Activated CD4-positive, alpha-beta T cell treated with anti-CD3 and anti-CD28 coated beads, Interleukin-2, amount 50 U/mL, for 4 hours (primary cell): ENCODE measurements around the gene RNF224.
"Not testable (repeated sequence)": the region's sequence is repeated elsewhere in the genome, so short reads cannot be mapped to it uniquely, and the experiment has no call there.

Source experiments
- DNase-seq, 2 experiments: peaks; one replicate each; pipeline ENCODE4 v3.0.0-alpha.2; 2020

The RNF224 gene

GRCh38 chr9:137228968-137229896, 1.9 kb downstream of the RNF224 start:
- DNase-seq, result no peak

DNA sequence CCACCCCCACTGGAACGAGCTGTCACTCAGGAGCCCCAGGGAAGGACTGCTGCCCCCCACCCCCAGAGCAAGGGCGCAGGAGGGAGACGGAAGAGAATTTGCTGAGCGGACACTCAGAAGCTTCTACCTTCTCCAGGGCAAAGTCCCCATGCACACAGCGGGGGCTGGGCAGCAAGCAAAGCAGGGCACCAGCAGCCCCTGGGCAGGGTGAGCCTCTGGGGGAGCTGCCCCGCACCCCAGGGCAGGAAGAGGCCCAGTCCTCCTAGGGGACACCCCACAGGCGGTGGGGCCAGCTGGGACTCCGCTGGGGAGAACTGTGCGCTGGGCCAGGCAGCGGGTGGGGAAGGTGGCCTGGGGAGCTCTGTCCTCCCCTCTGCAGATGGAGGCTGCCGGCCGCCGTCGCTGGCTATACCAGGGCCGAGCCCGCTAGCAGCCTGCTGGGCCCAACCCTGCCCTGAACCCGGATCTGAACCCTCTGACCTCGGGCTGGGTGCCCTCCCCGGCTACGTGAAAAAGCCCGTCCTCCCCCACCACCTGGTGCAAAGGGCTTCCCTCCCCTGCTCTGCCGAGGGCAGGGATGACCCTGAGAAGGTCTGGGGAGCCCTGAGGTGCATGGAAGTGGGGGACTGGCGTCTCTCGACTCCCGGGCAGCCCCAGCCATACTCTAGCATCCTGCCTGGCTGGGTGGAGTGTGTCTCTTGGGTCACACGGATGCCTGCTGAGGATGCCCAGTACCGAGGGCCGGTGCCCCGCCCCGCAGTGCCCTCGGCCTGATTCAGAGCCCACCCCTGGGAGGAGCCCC, 2.8 kb downstream of the RNF224 start:
- DNase-seq, result no peak

DNA sequence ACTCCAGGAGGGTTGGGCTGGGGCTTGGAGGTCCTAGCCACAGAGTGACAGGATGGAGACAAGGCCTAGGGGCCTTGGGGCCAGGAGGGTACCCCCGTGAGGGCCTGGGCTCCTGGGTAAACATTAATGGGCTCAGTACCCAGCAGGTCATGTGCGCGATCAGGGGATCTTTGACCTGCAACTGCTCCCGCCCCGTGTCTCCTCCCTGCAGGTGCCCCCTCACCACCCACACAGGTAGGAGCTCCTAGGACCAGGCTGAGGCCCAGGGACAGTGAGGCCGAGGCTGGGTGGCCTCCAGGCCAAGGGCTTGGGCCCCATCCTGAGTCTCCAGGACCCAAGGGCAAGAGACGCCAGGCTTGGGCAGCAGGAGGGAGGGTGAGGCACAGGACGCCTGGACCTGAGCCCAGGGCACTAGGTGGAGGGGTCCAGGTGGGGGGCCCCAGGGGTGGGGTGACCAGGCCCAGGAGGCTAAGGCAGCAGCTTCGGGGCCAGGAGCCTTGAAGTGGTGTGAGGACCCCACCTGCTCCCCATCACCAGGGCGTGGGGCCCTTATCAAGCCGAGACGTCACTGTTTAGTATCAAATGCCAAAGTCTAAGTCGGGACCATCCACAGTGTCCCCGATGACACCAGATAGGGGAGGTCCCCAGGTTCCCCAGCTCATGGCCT, 3.5 kb downstream of the RNF224 start, which contains the start of gene SLC34A3:
Gene SLC34A3, plus strand, starts transcription at position 197 of the 667 bp plus-strand sequence. CDS start 802 bp downstream, outside the sequence.
- no peak for DNase-seq

DNA sequence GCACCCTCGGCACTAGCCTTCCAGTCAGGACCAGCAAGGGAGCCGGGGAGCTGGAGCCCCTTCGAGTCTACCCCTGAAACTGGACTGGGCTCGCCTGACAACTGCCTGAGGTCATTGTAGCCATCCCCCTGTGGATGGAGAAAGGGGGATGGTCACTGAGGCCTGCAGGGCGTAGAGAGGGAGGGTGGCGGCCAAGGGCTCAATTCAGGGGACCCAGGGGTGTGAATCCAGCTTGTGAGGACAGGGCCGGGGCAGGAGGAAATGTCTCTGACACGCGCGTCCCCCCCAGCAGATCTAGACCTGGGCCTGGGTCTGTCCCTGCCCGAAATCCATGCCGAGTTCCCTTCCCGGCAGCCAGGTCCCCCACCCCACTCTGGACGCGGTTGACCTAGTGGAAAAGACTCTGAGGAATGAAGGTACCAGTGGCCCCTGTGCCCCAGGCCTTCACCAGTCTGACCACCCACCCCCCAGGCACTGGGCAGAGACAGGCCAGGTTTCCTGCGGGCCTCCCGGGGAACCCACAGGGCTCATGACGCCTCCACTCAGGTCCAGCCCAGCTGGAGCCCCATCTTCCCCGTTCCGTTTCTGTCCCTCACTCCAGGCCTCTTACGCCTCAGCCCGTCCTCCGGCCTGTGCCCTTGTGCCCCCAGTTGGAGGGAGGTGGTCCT, 4.2 kb downstream of the RNF224 start:
- DNase-seq, result no peak

- no peak for DNase-seq
Observed at GRCh38 chr9:137232101-137232500, 4.8 kb downstream of the RNF224 start.

GRCh38 chr9:137232510-137232909, 5.2 kb downstream of the RNF224 start:
- DNase-seq, result no peak

GRCh38 chr9:137233143-137233980, 6.1 kb downstream of the RNF224 start:
- DNase-seq, result no peak

DNA sequence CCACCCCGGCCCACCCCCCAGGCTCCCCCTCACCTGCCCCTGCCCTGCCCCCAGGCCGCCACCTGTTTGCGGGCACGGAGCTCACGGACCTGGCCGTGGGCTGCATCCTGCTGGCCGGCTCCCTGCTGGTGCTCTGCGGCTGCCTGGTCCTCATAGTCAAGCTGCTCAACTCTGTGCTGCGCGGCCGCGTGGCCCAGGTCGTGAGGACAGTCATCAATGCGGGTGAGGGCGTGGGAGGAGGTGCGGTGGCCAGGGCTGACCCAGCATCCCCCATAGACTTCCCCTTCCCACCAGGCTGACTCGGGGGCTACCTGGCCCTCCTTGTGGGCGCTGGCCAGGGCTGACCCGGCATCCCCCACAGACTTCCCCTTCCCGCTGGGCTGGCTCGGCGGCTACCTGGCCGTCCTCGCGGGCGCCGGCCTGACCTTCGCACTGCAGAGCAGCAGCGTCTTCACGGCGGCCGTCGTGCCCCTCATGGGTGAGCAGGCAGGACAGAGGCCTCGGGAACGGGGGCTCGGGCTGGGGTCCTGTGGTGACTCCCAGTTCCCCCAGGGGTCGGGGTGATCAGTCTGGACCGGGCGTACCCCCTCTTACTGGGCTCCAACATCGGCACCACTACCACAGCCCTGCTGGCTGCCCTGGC, 6.9 kb downstream of the RNF224 start:
- DNase-seq, result no peak

GRCh38 chr9:137234758-137235423, 7.6 kb downstream of the RNF224 start:
- no peak for DNase-seq

- DNase-seq, result no peak
Observed at GRCh38 chr9:137235424-137236237, 8.3 kb downstream of the RNF224 start.

- DNase-seq, result peak; percentile 89 to 91
Observed at GRCh38 chr9:137236238-137236935, 9.1 kb downstream of the RNF224 start.

DNA sequence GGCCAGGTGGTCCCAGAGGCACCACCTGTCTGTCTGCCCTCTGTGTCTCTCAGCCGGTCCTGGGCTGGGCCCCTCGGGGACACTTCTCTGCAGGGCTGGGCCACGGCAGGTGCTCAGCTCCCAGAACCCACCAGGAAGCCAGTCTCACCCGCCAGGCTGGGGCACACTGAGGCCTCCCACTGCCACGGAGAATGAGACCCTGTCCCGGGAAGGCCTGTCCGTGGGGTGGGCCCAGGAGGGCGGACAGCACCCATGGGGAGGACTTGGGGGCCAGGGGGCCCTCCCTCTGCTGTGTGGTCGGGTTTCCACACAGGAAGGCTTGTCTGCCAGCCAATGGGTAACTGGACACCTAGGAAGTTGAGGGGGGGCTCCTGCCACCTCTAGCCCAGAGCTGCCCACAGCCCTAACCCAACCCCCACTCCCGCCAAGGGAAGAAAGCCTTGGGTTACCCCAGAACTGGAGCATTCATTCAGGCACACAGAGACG, 9.7 kb downstream of the RNF224 start:
- no peak for DNase-seq

DNA sequence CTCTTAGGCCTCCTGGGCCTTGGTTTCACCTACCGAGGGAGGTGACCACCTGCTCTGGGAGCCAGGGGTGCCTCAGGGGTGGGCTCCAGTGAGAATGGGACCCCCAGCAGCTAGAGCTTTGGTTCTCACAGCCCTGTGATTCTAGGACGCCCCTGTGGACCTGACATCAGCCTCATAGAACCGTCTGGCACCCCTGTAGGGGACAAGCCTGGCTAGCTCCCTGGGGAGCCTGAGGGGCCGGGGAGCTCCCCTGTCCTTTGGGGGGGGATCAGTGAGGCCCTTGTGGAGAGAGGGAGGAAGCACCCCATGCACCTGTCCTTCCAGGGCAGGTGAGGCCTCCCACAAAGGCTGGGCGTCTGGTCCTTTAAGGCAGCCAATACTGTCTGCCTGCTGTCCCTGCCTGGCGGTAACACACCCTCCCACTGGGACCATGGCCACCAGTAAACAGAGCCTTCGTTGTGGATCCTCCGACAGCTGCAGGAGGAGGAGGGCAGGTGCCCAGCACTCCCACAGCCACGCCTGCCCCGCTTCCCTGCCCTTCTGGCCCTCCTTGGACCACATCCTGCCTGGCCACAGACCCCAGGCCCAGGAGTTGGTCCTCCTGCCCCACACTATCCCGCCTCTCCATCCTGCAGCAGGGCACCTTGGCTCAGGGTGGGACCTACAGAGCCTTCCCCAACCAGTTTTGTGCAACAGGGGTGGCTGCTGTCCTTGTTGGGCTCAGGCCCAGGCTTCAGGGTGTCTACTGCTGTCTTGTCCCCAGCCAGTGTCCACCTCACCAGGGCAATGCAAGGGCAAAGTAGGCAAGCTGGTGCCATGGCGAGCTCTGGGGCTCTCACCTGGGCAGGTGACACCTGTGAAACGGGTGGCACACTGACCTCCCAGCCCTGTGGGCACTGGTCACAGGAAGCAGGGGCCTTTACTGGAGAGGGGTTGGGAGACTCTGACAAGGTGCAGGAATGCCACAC, 10.7 kb downstream of the RNF224 start:
- no peak for DNase-seq

DNA sequence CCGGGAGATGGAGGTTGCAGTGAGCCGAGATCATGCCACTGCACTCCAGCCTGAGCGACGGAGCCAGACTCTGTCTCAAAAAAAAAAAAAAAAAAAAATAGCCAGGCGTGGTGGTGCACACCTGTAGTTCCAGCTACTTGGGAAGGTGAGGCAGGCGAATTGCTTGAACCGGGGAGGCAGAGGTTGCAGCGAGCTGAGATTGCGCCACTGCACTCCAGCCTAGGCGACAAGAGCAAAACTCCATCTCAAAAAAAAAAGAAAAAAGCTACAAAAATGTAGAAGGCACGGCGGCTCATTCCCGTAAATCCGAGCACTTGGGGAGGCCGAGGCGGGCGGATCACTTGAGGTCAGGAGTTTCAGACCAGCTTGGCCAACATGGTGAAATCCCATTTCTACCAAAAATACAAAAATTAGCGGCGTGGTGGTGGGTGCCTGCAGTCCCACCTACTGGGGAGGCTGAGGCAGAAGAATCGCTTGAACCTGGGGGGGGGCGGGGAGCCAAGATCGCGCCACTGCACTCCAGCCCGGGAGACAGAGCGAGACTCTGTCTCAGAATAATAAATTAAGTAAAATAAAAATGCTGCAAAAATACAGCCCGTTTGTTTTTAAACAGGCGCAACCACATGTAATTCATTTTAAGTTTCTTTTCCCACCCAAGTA, 12.4 kb downstream of the RNF224 start:
- DNase-seq, result not testable (repeated sequence)

DNA sequence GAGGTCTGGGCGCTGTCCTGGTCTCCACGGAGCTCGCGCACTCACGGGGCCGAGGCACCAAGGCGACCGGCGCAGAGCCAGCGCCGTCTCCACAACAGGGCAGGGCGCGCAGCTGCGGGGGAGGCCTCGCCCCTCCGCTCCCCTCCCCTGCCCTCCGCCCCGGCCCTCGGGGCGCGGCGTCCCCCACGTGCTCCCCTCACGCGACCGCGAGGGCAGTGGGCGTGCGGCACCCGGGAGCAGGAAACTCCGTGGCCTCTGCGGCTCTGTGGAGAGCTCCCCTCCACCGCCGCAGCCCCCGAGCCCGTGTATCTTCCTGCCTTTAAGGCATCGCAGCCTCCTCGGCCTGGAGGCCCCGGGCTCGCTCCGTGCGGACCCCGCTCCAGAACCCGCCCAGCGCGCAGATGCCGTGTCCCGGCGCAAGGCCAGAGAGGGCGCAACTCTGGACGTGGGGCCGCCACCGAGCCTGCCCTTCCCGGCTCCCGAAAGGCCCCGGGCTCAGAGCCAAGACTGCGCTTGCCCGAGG, 13.1 kb downstream of the RNF224 start:
- peak; percentile 57 to 66 for DNase-seq

DNA sequence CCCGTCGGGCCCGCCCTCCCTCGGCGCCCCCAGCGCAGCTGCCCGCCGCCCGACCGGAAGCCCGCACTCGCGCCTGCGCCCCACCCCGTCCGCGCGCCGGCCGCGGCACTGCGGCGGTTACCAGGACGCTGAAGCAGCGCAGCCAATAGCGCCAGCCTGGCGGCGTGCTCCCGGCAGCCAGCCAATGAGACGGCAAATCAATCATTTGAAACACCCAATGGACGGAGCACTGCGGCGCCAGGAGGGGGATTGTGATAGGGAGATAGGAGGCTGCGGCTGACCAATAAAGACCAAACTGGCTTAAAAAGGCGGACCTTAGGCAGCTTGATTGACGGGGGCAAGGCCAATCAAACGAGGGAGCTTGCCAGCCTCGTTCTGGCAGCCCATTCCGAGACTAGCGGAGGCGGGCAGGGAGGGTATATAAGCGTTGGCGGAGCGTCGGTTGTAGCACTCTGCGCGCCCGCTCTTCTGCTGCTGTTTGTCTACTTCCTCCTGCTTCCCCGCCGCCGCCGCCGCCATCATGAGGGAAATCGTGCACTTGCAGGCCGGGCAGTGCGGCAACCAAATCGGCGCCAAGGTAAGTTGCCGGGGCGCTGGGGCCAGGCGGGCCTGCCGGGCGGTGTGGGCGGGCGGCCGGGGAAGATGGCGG, 13.7 kb downstream of the RNF224 start, which contains the start of gene TUBB4B:
Gene TUBB4B, plus strand, starts transcription at position 447 of the 649 bp plus-strand sequence. Its CDS starts 74 bp downstream, at position 521.
- DNase-seq, result peak; percentile 95 to 97
